HTR-8/SVneo (cell line): ENCODE measurements around the gene TADA2B.

ENCODE experiments used
- DNase-seq: peaks from one replicate; pipeline ENCODE4 v3.0.0; 2011; ENCODE audit warnings: low spot score, mixed read lengths; ENCODE audit not compliant: insufficient read length
- FAIRE-seq: peaks from 2 replicates; lab custom pipeline; 2011; peaks lifted over from hg19 to GRCh38; lab: Jason Lieb, UNC

The TADA2B gene

GRCh38 chr4:7054106-7054880 lies 11.1 kb downstream of the TADA2B start:
- FAIRE-seq = no peak

GRCh38 chr4:7055111-7055989 lies 12.2 kb downstream of the TADA2B start:
- FAIRE-seq (no peak), DNase-seq (no peak)

More at GRCh38 chr4:7054106-7054880, 11.1 kb downstream of the TADA2B start:
- DNase-seq = no peak

- FAIRE-seq = no peak
- no peak for DNase-seq
Measured at GRCh38 chr4:7055990-7056325, 12.8 kb downstream of the TADA2B start.

GRCh38 chr4:7058792-7059191 lies 15.6 kb downstream of the TADA2B start:
- FAIRE-seq = no peak

GRCh38 chr4:7059662-7060061 lies 16.5 kb downstream of the TADA2B start:
- DNase-seq = no peak

More at GRCh38 chr4:7058792-7059191, 15.6 kb downstream of the TADA2B start:
- DNase-seq = no peak

GRCh38 chr4:7060346-7061150 lies 17.4 kb downstream of the TADA2B start:
- FAIRE-seq (no peak), DNase-seq (no peak)

More at GRCh38 chr4:7059662-7060061, 16.5 kb downstream of the TADA2B start:
- FAIRE-seq = no peak

- DNase-seq (no peak), FAIRE-seq (no peak)
Measured at GRCh38 chr4:7061815-7062214, 18.6 kb downstream of the TADA2B start.

- FAIRE-seq = no peak
- DNase-seq = no peak
Measured at GRCh38 chr4:7062816-7063215, 19.6 kb downstream of the TADA2B start.

GRCh38 chr4:7063362-7063761 lies 20.2 kb downstream of the TADA2B start:
- DNase-seq (no peak), FAIRE-seq (no peak)

GRCh38 chr4:7066006-7066405 lies 22.8 kb downstream of the TADA2B start:
- DNase-seq = no peak
- no peak for FAIRE-seq

GRCh38 chr4:7066493-7066892 lies 23.3 kb downstream of the TADA2B start:
- no peak for DNase-seq
- FAIRE-seq = no peak

- FAIRE-seq (no peak), DNase-seq (no peak)
Measured at GRCh38 chr4:7067126-7067451, 23.9 kb downstream of the TADA2B start.

- DNase-seq (peak; percentile 99), FAIRE-seq (peak; percentile 97)
Measured at GRCh38 chr4:7067452-7068278, 24.5 kb downstream of the TADA2B start, which contains the start of gene GRPEL1. Gene GRPEL1 (minus strand): TSS chr4:7068064. CDS start chr4:7068032, 32 bp downstream.

- DNase-seq = no peak
- no peak for FAIRE-seq
Measured at GRCh38 chr4:7068279-7068842, 25.2 kb downstream of the TADA2B start.

GRCh38 chr4:7068883-7069282 lies 25.7 kb downstream of the TADA2B start:
- FAIRE-seq (no peak), DNase-seq (no peak)

GRCh38 chr4:7070729-7071511 lies 27.7 kb downstream of the TADA2B start:
- peak; percentile 57 for FAIRE-seq
- peak; percentile 75 for DNase-seq

- no peak for FAIRE-seq
- no peak for DNase-seq
Measured at GRCh38 chr4:7073059-7073458, 29.9 kb downstream of the TADA2B start.

GRCh38 chr4:7073526-7074390 lies 30.6 kb downstream of the TADA2B start:
- DNase-seq (peak; percentile 83), FAIRE-seq (peak; percentile 38)
